Mesodermal cell (in vitro differentiated cells): ENCODE measurements around the gene ISG20L2.

Source experiments
- H3K27ac ChIP-seq: 2 replicates; pipeline ENCODE4 v1.7.0; 2013; ENCODE audit warnings: mild to moderate bottlenecking, low read depth, low read length, moderate library complexity; ENCODE audit not compliant: severe bottlenecking
- H3K36me3 ChIP-seq: 2 replicates; pipeline ENCODE4 v1.7.1; 2013; ENCODE audit warnings: mild to moderate bottlenecking, low read length, moderate library complexity; ENCODE audit not compliant: control insufficient read depth, insufficient read depth
- H3K4me1 ChIP-seq: one replicate; pipeline ENCODE4 v1.7.1; 2013; ENCODE audit warnings: mild to moderate bottlenecking, low read length; ENCODE audit not compliant: insufficient read depth, control insufficient read depth, poor library complexity, severe bottlenecking
- H3K4me3 ChIP-seq: 2 replicates; pipeline ENCODE4 v1.7.0; 2013; ENCODE audit warnings: low read length, control low read depth, mild to moderate bottlenecking; ENCODE audit not compliant: insufficient read depth, poor library complexity, severe bottlenecking; ENCODE audit errors: extremely low read depth
- H3K9me3 ChIP-seq: 2 replicates; pipeline ENCODE4 v1.7.1; 2013; ENCODE audit warnings: mild to moderate bottlenecking, low read length, moderate library complexity; ENCODE audit not compliant: control insufficient read depth
- WGBS, 2 experiments: methylation state at CpG; one replicate each; pipeline ENCODE4 v1.1.5; 2013; ENCODE audit warnings: missing lambda C conversion rate in 2 of 2; ENCODE audit not compliant: insufficient coverage in 2 of 2; 5-methylcytosine and 5-hydroxymethylcytosine counted together

The ISG20L2 gene

GRCh38 chr1:156717351-156717750 lies 11.2 kb downstream of the ISG20L2 start:
- Histone ChIP-seq H3K4me1 (peaks cover under 1% of the 10 kb centered on the region), H3K9me3 (no peaks in the 10 kb centered on the region), H3K36me3 (peaks cover 18% of the 10 kb centered on the region), H3K27ac (no peak overlapping the region), H3K4me3 (no peak overlapping the region)
- WGBS, 2 experiments: 87 to 100% methylated on average over 3 to 4 of the region's 4 CpGs

- Histone ChIP-seq H3K36me3 (no peaks in the 10 kb centered on the region), H3K4me3 (no peak overlapping the region), H3K4me1 (peaks cover 22% of the 10 kb centered on the region), H3K9me3 (no peaks in the 10 kb centered on the region), H3K27ac (no peak overlapping the region)
- WGBS, 2 experiments: 91 to 95% methylated on average over 3 of the region's 3 CpGs
These were observed 13.7 kb downstream of the ISG20L2 start for GRCh38 chr1:156714830-156715229.

- peak overlapping the region; percentile 47 for H3K27ac ChIP-seq
- H3K9me3 ChIP-seq: no peaks in the 10 kb centered on the region
- H3K4me1 ChIP-seq: peaks cover 44% of the 10 kb centered on the region
- 68 to 69% methylated on average over 2 to 3 of the region's 3 CpGs for WGBS, 2 experiments
- H3K4me3 ChIP-seq: no peak overlapping the region
- H3K36me3 ChIP-seq: no peaks in the 10 kb centered on the region
These were observed 15.9 kb downstream of the ISG20L2 start for GRCh38 chr1:156712626-156713025.

GRCh38 chr1:156711011-156711817 lies 17.4 kb downstream of the ISG20L2 start:
- WGBS, 2 experiments: 17 to 46% methylated on average over 1 to 3 of the region's 9 CpGs
- H3K36me3 ChIP-seq: no peaks in the 10 kb centered on the region
- H3K4me1 ChIP-seq: peaks cover 52% of the 10 kb centered on the region
- peak overlapping the region; percentile 92 for H3K27ac ChIP-seq
- H3K4me3 ChIP-seq: no peak overlapping the region
- H3K9me3 ChIP-seq: no peaks in the 10 kb centered on the region

- Histone ChIP-seq H3K4me1 (peaks cover 52% of the 10 kb centered on the region), H3K9me3 (no peaks in the 10 kb centered on the region), H3K27ac (peak overlapping the region; percentile 92), H3K4me3 (no peak overlapping the region), H3K36me3 (no peaks in the 10 kb centered on the region)
- WGBS, 2 experiments: 55 to 84% methylated on average over 5 to 7 of the region's 11 CpGs
These were observed 18.6 kb downstream of the ISG20L2 start for GRCh38 chr1:156709757-156710489.

GRCh38 chr1:156709031-156709430 lies 19.5 kb downstream of the ISG20L2 start:
- H3K9me3 ChIP-seq: no peaks in the 10 kb centered on the region
- H3K4me1 ChIP-seq: peaks cover 61% of the 10 kb centered on the region
- no peak overlapping the region for H3K4me3 ChIP-seq
- WGBS, 2 experiments: 64 to 72% methylated on average over 3 of the region's 4 CpGs
- H3K27ac ChIP-seq: peak overlapping the region; percentile 49
- no peaks in the 10 kb centered on the region for H3K36me3 ChIP-seq

GRCh38 chr1:156708218-156708661 lies 20.3 kb downstream of the ISG20L2 start:
- no peak overlapping the region for H3K4me3 ChIP-seq
- peaks cover 65% of the 10 kb centered on the region for H3K4me1 ChIP-seq
- peak overlapping the region; percentile 82 for H3K27ac ChIP-seq
- H3K9me3 ChIP-seq: no peaks in the 10 kb centered on the region
- WGBS, 2 experiments: 6 to 9% methylated on average over 1 to 2 of the region's 4 CpGs
- H3K36me3 ChIP-seq: peaks cover 1% of the 10 kb centered on the region

GRCh38 chr1:156707417-156708217 lies 20.9 kb downstream of the ISG20L2 start:
- Histone ChIP-seq H3K27ac (peak overlapping the region; percentile 82), H3K4me1 (peaks cover 65% of the 10 kb centered on the region), H3K4me3 (no peak overlapping the region), H3K36me3 (peaks cover 7% of the 10 kb centered on the region), H3K9me3 (no peaks in the 10 kb centered on the region)
- 10 to 14% methylated on average over 2 to 4 of the region's 8 CpGs for WGBS, 2 experiments

GRCh38 chr1:156706657-156707416 lies 21.7 kb downstream of the ISG20L2 start:
- H3K9me3 ChIP-seq: no peaks in the 10 kb centered on the region
- peaks cover 7% of the 10 kb centered on the region for H3K36me3 ChIP-seq
- H3K4me1 ChIP-seq: peaks cover 61% of the 10 kb centered on the region
- peak overlapping the region; percentile 80 for H3K27ac ChIP-seq
- 0% methylated on average over 26 to 27 of the region's 29 CpGs for WGBS, 2 experiments
- H3K4me3 ChIP-seq: peak overlapping the region; percentile 65
